ENCODE results near the gene SCIN. TPM values are rescaled to one million over a fixed set of nuclear protein-coding genes. Genes with fewer than 3 reads are reported as not detected.

SCIN gene
- total RNA-seq, 2 experiments from 2014 or later: not detected

GRCh38 chr7:12692035-12692434 lies 121.5 kb downstream of the SCIN start:
- H4K20me1 ChIP-seq (ENCODE audit: insufficient read depth, low read length): 0 out of 2 replicates have a peak, but pooled peaks cover 5% of the 10 kb centered on the region
- no peak for DNase-seq (ENCODE audit: low spot score)
- no peaks in the 10 kb centered on the region for H3K9me2 ChIP-seq (ENCODE audit: insufficient read depth, low read length)
- H3K9me3 ChIP-seq (ENCODE audit: low read length): no peaks in the 10 kb centered on the region
- ChIA-PET POLR2A (no interaction called here), CTCF (ENCODE audit: unreplicated experiment) (no interaction called here)
- no peak overlapping the region for H3K27ac ChIP-seq (ENCODE audit: low read depth, low read length, poor library complexity, severe bottlenecking)
- intact Hi-C loops (cut with micrococcal nuclease; ENCODE audit: unreplicated experiment): no loop called here
- H3K4me2 ChIP-seq (ENCODE audit: low read length): no peak overlapping the region
- H3K4me1 ChIP-seq (ENCODE audit: insufficient read depth, low read length, poor library complexity, severe bottlenecking): peaks cover 7% of the 10 kb centered on the region
- H2AFZ ChIP-seq (ENCODE audit: low read length): no peak overlapping the region
- no peak overlapping the region for H3K4me3 ChIP-seq (ENCODE audit: low read depth, low read length, poor library complexity, severe bottlenecking)
- TF ChIP-seq, protein P1, sequence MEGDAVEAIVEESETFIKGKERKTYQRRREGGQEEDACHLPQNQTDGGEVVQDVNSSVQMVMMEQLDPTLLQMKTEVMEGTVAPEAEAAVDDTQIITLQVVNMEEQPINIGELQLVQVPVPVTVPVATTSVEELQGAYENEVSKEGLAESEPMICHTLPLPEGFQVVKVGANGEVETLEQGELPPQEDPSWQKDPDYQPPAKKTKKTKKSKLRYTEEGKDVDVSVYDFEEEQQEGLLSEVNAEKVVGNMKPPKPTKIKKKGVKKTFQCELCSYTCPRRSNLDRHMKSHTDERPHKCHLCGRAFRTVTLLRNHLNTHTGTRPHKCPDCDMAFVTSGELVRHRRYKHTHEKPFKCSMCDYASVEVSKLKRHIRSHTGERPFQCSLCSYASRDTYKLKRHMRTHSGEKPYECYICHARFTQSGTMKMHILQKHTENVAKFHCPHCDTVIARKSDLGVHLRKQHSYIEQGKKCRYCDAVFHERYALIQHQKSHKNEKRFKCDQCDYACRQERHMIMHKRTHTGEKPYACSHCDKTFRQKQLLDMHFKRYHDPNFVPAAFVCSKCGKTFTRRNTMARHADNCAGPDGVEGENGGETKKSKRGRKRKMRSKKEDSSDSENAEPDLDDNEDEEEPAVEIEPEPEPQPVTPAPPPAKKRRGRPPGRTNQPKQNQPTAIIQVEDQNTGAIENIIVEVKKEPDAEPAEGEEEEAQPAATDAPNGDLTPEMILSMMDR (conservative IDR thresholded peaks at IDR 0.05; ENCODE audit: low read length): no peak
- no peak for TF ChIP-seq EZH2phosphoT487 (IDR thresholded peaks at IDR 0.05; ENCODE audit: borderline replicate concordance, low read depth, low read length)
- H3K79me2 ChIP-seq (ENCODE audit: insufficient read depth, low read depth, low read length): peaks cover 8% of the 10 kb centered on the region
- no TSS peak for BruUV-seq (replicated peaks)
- no peaks in the 10 kb centered on the region for H3K36me3 ChIP-seq (ENCODE audit: insufficient read depth, low read length)

- H3K4me1 ChIP-seq (ENCODE audit: insufficient read depth, low read length, poor library complexity, severe bottlenecking): peaks cover 5% of the 10 kb centered on the region
- intact Hi-C loops (cut with micrococcal nuclease; ENCODE audit: unreplicated experiment): no loop called here
- H3K79me2 ChIP-seq (ENCODE audit: insufficient read depth, low read depth, low read length): peaks cover 8% of the 10 kb centered on the region
- H3K27ac ChIP-seq (ENCODE audit: low read depth, low read length, poor library complexity, severe bottlenecking): no peak overlapping the region
- CTCF ChIA-PET (ENCODE audit: unreplicated experiment): no interaction called here
- TF ChIP-seq EZH2phosphoT487 (IDR thresholded peaks at IDR 0.05; ENCODE audit: borderline replicate concordance, low read depth, low read length): no peak
- POLR2A ChIA-PET: no interaction called here
- no peak overlapping the region for H3K4me2 ChIP-seq (ENCODE audit: low read length)
- 0 out of 2 replicates have a peak, but pooled peaks cover 4% of the 10 kb centered on the region for H4K20me1 ChIP-seq (ENCODE audit: insufficient read depth, low read length)
- BruUV-seq (replicated peaks): no TSS peak
- no peak for DNase-seq (ENCODE audit: low spot score)
- H3K4me3 ChIP-seq (ENCODE audit: low read depth, low read length, poor library complexity, severe bottlenecking): no peak overlapping the region
- no peak overlapping the region for H2AFZ ChIP-seq (ENCODE audit: low read length)
- H3K9me2 ChIP-seq (ENCODE audit: insufficient read depth, low read length): no peaks in the 10 kb centered on the region
- no peaks in the 10 kb centered on the region for H3K36me3 ChIP-seq (ENCODE audit: insufficient read depth, low read length)
- H3K9me3 ChIP-seq (ENCODE audit: low read length): no peaks in the 10 kb centered on the region
Observed at GRCh38 chr7:12692479-12693259, 122.1 kb downstream of the SCIN start.

DNA sequence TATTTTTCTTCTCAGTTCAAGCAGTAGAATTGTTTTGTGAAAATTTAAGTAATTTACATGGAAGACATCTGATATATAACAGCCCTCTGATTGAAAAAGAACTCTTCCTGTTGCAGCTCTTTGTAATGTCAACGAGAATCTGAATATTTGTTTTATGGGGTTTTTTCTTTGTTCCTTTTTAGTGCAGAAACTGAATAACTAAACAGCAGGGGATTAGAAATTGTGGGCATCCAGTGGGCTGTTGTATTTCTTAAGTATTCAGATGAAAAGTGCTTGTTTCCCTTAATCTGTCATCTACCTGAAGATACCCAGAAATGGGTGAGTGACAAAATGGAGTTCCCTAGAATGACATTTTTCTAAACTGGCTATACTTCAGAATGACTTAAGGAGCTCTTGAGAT lies 124.3 kb downstream of the SCIN start:
- Histone ChIP-seq H3K4me1 (ENCODE audit: insufficient read depth, low read length, poor library complexity, severe bottlenecking) (no peaks in the 10 kb centered on the region), H2AFZ (ENCODE audit: low read length) (no peak overlapping the region), H3K79me2 (ENCODE audit: insufficient read depth, low read depth, low read length) (0 out of 2 replicates have a peak, but pooled peaks cover under 1% of the 10 kb centered on the region), H3K27ac (ENCODE audit: low read depth, low read length, poor library complexity, severe bottlenecking) (no peak overlapping the region), H3K4me2 (ENCODE audit: low read length) (no peak overlapping the region), H3K4me3 (ENCODE audit: low read depth, low read length, poor library complexity, severe bottlenecking) (no peak overlapping the region), H4K20me1 (ENCODE audit: insufficient read depth, low read length) (no peaks in the 10 kb centered on the region), H3K9me2 (ENCODE audit: insufficient read depth, low read length) (no peaks in the 10 kb centered on the region), H3K9me3 (ENCODE audit: low read length) (no peaks in the 10 kb centered on the region), H3K36me3 (ENCODE audit: insufficient read depth, low read length) (no peaks in the 10 kb centered on the region)
- ChIA-PET POLR2A (no interaction called here), CTCF (ENCODE audit: unreplicated experiment) (no interaction called here)
- no peak for DNase-seq (ENCODE audit: low spot score)
- intact Hi-C loops (cut with micrococcal nuclease; ENCODE audit: unreplicated experiment): no loop called here
- TF ChIP-seq, protein P1 (conservative IDR thresholded peaks at IDR 0.05; ENCODE audit: low read length): no peak
- BruUV-seq (replicated peaks): no TSS peak
